Stomach (tissue), 9 donors: ENCODE data around the gene KCTD16. TPM values are rescaled to one million over a fixed set of nuclear protein-coding genes. Genes with fewer than 3 reads are reported as not detected.

ENCODE experiments used
- DNase-seq, 2 donors: peaks; one replicate each; pipeline versions ENCODE4 v3.0.0 to v3.0.0-alpha.2; 2013 to 2019
- H3K27ac ChIP-seq, 5 donors: fragments of 200-600 bp in 4 of 5; sonication (generic) in 4 of 5; one replicate each; pipeline ENCODE4 v1.5.1; 2013 to 2019; ENCODE audit warnings: mild to moderate bottlenecking in 1 of 5, moderate library complexity in 1 of 5
- H3K27me3 ChIP-seq, 3 donors: fragments of 200-600 bp; sonication (generic); one replicate each; pipeline ENCODE4 v1.5.1; 2017 to 2019; ENCODE audit warnings: mixed run types in 1 of 3
- H3K36me3 ChIP-seq, 4 donors: fragments of 200-600 bp; sonication (generic); 1 replicate in 3 of 4; 2 replicates in 1 of 4; pipeline ENCODE4 v1.5.1; 2016 to 2019
- H3K4me1 ChIP-seq, 4 donors: fragments of 200-600 bp; sonication (generic); one replicate each; pipeline ENCODE4 v1.5.1; 2016 to 2019
- H3K4me3 ChIP-seq, 4 donors: fragments of 200-600 bp; sonication (generic) in 3 of 4; one replicate each; pipeline ENCODE4 v1.5.1; 2016 to 2019; ENCODE audit warnings: mild to moderate bottlenecking in 1 of 4
- H3K9me3 ChIP-seq, 4 donors: fragments of 200-600 bp; sonication (generic); one replicate each; pipeline ENCODE4 v1.5.1; 2016 to 2019
- EP300 ChIP-seq: sonication (generic); formaldehyde crosslinking; IDR thresholded peaks from one replicate; pipeline ENCODE4 v1.6.1; 2017; ENCODE audit warnings: antibody characterized with exemption
- POLR2A ChIP-seq, 4 donors: fragments of 450-650 bp; IDR thresholded peaks; one replicate each; pipeline ENCODE4 v1.6.1; 2016; ENCODE audit warnings: antibody characterized with exemption in 4 of 4, control low read depth in 2 of 4, mild to moderate bottlenecking in 1 of 4, moderate library complexity in 1 of 4
- POLR2AphosphoS5 ChIP-seq, 3 donors: sonication (generic); formaldehyde crosslinking; IDR thresholded peaks; one replicate each; pipeline ENCODE4 v1.6.1; 2016; ENCODE audit warnings: antibody characterized with exemption in 3 of 3
- WGBS, 5 donors: extraction: QIAGEN DNeasy Blood & Tissue Kit in 3 of 5; methylation state at CpG; one replicate each; pipeline versions ENCODE4 v1.1.5 to v1.1.7; 2013 to 2018; 5-methylcytosine and 5-hydroxymethylcytosine counted together
- intact Hi-C: fragments of 100-400 bp; cut with DNase I; formaldehyde crosslinking; loops from one replicate; pipeline ENCODE4 v1.15.1; 2023; ENCODE audit warnings: low total_unique reads
- polyA plus RNA-seq, 3 donors: library from polyadenylated mRNA; stranded (reverse); fragments of 200-250 nt; gene quantifications; one replicate each; pipeline ENCODE4 v1.2.3, GENCODE V29; 2013
- total RNA-seq, 5 donors: library from RNA; depleted of rRNA; stranded (reverse); fragments of >200 nt; gene quantifications; one replicate each; pipeline versions ENCODE4 v1.1.0 to v1.2.3, GENCODE V29; 2014 to 2016
- TF ChIP-seq, protein P1 (sequence below), 7 experiments: fragments of 450-650 bp in 4 of 7; fragments of 200-600 bp in 3 of 7; sonication (generic) in 3 of 7; IDR thresholded peaks; one replicate each; pipeline ENCODE4 v1.5.1; 2016 to 2019; ENCODE audit warnings: antibody characterized with exemption in 7 of 7, control low read depth in 2 of 7, mild to moderate bottlenecking in 1 of 7
- donor health status: healthy with polysubstance abuse.
- donor health status: Bipolar disorder and iron deficiency.
- donor health status: healthy.

Gene KCTD16
- total and polyA plus RNA-seq, 8 donors, result under 0.01 to 1.8 (median under 0.01) TPM; not detected in 4

DNA sequence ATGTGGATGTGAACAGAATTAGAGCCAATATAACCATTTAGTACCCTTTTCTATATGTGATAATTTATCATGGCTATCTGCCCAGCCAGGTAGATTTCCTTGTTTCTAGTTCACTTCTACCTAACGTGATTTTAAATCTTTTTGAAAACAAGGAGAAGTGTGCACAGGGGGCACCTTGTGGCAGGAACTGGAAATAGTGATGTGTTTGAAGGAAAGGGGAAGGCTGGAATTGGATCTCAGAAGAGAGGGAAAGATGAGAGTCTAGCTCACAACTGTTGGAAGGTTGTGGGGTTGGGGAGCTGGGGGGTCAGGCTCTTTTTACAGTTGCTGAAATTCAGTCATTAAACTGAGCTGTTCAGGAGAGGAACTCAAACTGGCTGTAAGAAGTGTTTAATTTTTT, 219.5 kb downstream of the KCTD16 start:
- Histone ChIP-seq H3K36me3 (no peaks in the 10 kb centered on the region), H3K9me3 (no peaks in the 10 kb centered on the region), H3K27me3 (no peaks in the 10 kb centered on the region), H3K27ac (no peak overlapping the region), H3K4me1 (no peaks in the 10 kb centered on the region), H3K4me3 (no peak overlapping the region)
- no peak for TF ChIP-seq EP300
- TF ChIP-seq, protein P1, sequence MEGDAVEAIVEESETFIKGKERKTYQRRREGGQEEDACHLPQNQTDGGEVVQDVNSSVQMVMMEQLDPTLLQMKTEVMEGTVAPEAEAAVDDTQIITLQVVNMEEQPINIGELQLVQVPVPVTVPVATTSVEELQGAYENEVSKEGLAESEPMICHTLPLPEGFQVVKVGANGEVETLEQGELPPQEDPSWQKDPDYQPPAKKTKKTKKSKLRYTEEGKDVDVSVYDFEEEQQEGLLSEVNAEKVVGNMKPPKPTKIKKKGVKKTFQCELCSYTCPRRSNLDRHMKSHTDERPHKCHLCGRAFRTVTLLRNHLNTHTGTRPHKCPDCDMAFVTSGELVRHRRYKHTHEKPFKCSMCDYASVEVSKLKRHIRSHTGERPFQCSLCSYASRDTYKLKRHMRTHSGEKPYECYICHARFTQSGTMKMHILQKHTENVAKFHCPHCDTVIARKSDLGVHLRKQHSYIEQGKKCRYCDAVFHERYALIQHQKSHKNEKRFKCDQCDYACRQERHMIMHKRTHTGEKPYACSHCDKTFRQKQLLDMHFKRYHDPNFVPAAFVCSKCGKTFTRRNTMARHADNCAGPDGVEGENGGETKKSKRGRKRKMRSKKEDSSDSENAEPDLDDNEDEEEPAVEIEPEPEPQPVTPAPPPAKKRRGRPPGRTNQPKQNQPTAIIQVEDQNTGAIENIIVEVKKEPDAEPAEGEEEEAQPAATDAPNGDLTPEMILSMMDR (IDR thresholded peaks at IDR 0.05), result peak in 2 of 7 experiments; percentile 22 to 44
- WGBS, 5 donors, result 6 to 20% (median 12%) methylated on average over 1 of the region's 1 CpG
- intact Hi-C loops, result no loop called here
- DNase-seq, result peak; percentile 26 to 39

DNA sequence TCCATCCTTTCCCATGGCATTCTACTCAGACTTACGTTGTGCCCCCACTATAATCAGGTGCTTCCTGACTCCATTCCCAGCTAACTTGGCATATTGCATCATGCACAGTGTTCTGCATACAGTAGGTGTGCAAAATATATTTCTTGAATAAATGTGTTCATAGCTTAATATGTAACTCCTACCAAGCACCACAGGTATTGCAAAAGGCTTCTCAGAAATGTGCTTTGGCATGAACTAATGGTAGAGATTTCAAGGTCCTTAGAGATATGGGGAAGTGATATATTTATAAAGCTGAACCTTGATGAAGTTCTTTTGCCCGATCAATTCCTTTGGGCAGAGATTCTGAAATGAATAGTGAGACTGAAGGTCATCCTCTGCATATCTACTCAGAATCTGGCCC, 220.4 kb downstream of the KCTD16 start:
- WGBS, 5 donors, result 81 to 89% (median 83%) methylated on average over 2 of the region's 2 CpGs
- no peak overlapping the region for H3K27ac ChIP-seq
- H3K36me3 ChIP-seq, result no peaks in the 10 kb centered on the region
- H3K4me3 ChIP-seq, result no peak overlapping the region
- DNase-seq, result no peak
- no peaks in the 10 kb centered on the region for H3K27me3 ChIP-seq
- intact Hi-C loops, result no loop called here
- TF ChIP-seq, protein P1 (IDR thresholded peaks at IDR 0.05), result no peak
- no peak for TF ChIP-seq EP300
- H3K9me3 ChIP-seq, result no peaks in the 10 kb centered on the region
- H3K4me1 ChIP-seq, result no peaks in the 10 kb centered on the region

DNA sequence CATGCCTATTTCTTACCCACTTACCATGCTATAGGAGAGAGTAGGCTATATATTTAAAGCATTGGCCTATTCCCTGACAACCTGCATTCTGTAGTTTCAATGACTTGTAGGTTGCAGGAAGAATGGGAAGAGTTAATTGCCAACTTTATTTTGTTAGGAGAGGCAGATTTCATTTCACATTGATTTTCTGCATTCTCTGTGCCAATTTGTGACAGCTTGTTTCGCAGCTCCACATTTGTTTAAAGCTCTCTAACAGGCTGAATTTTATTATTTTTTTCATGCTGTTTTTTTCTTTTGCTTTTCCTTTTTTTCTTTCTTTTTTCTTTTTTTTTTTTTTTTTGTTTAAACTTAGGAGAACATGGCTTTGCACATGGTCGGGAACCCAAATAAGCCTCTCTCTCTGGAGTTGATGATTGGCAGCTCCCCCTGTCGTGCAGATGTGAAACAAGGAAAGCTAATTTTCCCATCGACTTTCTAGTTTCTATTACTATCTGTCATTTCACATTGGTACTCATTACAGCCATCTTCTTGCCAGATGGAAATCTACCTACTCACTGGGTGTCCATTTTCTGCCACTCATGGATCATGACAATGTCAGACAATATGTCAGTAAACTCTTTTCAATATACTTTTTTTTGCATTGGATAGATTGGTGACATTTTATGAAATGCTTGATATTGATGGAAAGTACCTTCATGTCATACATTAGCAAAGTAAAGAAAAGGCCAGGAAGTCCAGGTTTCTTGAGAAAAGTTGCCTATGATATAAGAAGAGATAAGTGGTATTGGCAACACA, 223.2 kb downstream of the KCTD16 start:
- DNase-seq, result no peak
- Histone ChIP-seq H3K27me3 (no peaks in the 10 kb centered on the region), H3K4me1 (no peaks in the 10 kb centered on the region), H3K27ac (no peak overlapping the region), H3K36me3 (no peaks in the 10 kb centered on the region), H3K9me3 (no peaks in the 10 kb centered on the region), H3K4me3 (no peak overlapping the region)
- intact Hi-C loops, result no loop called here
- 68 to 79% (median 74%) methylated on average over 4 of the region's 4 CpGs for WGBS, 5 donors
- TF ChIP-seq EP300 (no peak), POLR2AphosphoS5 (IDR thresholded peaks at IDR 0.05) (no peak), POLR2A (IDR thresholded peaks at IDR 0.05) (no peak)
- TF ChIP-seq, protein P1 (IDR thresholded peaks at IDR 0.05), result no peak

DNA sequence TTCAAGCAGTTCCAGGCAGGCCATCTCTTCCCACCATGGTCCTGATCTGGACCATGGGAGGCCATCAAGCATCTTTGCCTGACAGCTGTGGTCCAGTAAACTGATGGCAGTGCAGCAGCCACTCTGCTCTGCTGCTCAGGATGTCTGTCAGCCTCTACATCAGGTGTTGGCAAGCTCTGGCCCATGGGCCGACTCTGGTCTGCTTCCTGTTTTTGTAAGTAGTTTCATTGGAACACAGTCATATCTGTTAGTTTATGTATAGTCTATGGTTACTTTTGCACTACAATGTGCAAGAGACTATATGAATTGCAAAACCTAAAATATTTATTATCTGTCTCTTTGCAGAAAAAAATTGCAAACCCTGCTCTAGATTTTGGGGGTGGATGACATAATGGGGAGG, 225.0 kb downstream of the KCTD16 start:
- Histone ChIP-seq H3K4me1 (no peaks in the 10 kb centered on the region), H3K27ac (no peak overlapping the region), H3K27me3 (no peaks in the 10 kb centered on the region), H3K9me3 (no peaks in the 10 kb centered on the region), H3K36me3 (no peaks in the 10 kb centered on the region), H3K4me3 (no peak overlapping the region)
- DNase-seq, result no peak
- WGBS, 5 donors, result 32 to 67% (median 59%) methylated on average over 1 of the region's 1 CpG
- intact Hi-C loops, result no loop called here
- TF ChIP-seq POLR2A (IDR thresholded peaks at IDR 0.05), result no peak
- no peak for TF ChIP-seq EP300
- TF ChIP-seq, protein P1 (IDR thresholded peaks at IDR 0.05), result no peak
- TF ChIP-seq POLR2AphosphoS5 (IDR thresholded peaks at IDR 0.05), result no peak
